Fibroblast of skin of left quadriceps (primary cell): Measurements from ENCODE around the gene SOX2.

Experiments used
- DNase-seq, 2 experiments: peaks; one replicate each; pipeline ENCODE4 v3.0.0-alpha.2; 2013; ENCODE audit warnings: low read depth in 2 of 2

The SOX2 gene

GRCh38 chr3:181704421-181705085 is 7.2 kb upstream of the SOX2 start:
- no peak for DNase-seq

- DNase-seq: no peak
Observed at GRCh38 chr3:181705086-181705480, 6.6 kb upstream of the SOX2 start.

- no peak for DNase-seq
Observed at GRCh38 chr3:181707980-181708379, 3.7 kb upstream of the SOX2 start.

- DNase-seq: no peak
Observed at GRCh38 chr3:181709537-181710279, 2.0 kb upstream of the SOX2 start.

- DNase-seq: no peak
Observed at GRCh38 chr3:181710345-181711291, 1.1 kb upstream of the SOX2 start.

GRCh38 chr3:181712226-181712552 is 464 bp downstream of the SOX2 start:
- DNase-seq: no peak

GRCh38 chr3:181712553-181713279 is 991 bp downstream of the SOX2 start:
- DNase-seq: no peak

GRCh38 chr3:181713280-181713647 is 1.5 kb downstream of the SOX2 start:
- DNase-seq: no peak

- DNase-seq: no peak
Observed at GRCh38 chr3:181713676-181714612, 2.2 kb downstream of the SOX2 start.

GRCh38 chr3:181715571-181716340 is 4.0 kb downstream of the SOX2 start:
- DNase-seq: no peak

- DNase-seq: no peak
Observed at GRCh38 chr3:181716966-181717365, 5.2 kb downstream of the SOX2 start.

GRCh38 chr3:181717549-181718171 is 5.9 kb downstream of the SOX2 start:
- no peak for DNase-seq

- DNase-seq: no peak
Observed at GRCh38 chr3:181718369-181718768, 6.6 kb downstream of the SOX2 start.

GRCh38 chr3:181718987-181719911 is 7.5 kb downstream of the SOX2 start:
- no peak for DNase-seq

GRCh38 chr3:181719991-181720680 is 8.4 kb downstream of the SOX2 start:
- no peak for DNase-seq

GRCh38 chr3:181721046-181721875 is 9.5 kb downstream of the SOX2 start:
- no peak for DNase-seq

GRCh38 chr3:181722156-181722555 is 10.4 kb downstream of the SOX2 start:
- no peak for DNase-seq
